GM23338 (cell line): ENCODE data around the gene ZSCAN25. TPM values are rescaled to one million over a fixed set of nuclear protein-coding genes. Genes with fewer than 3 reads are reported as not detected.

Source experiments
- ATAC-seq: fragments of 200-7000 bp; cut with Tn5 transposase; 3 replicates; pipeline ENCODE4 v1.9.1; 2020
- DNase-seq: peaks from one replicate; pipeline ENCODE4 v3.0.0-alpha.2; 2015; ENCODE audit warnings: low spot score
- H2AFZ ChIP-seq: fragments of 200-600 bp; sonication (generic); 2 replicates; pipeline ENCODE4 v1.8.0; 2016; ENCODE audit warnings: antibody characterized with exemption, mild to moderate bottlenecking, moderate library complexity
- H3F3A ChIP-seq: fragments of 200-600 bp; sonication (generic); replicated peaks from 2 replicates; pipeline ENCODE4 v1.8.0; 2017; ENCODE audit warnings: antibody characterized with exemption, mixed run types, low read depth
- H3K27ac ChIP-seq: fragments of 200-600 bp; sonication (generic); 2 replicates; pipeline ENCODE4 v1.6.1; 2016; ENCODE audit warnings: low read depth
- H3K27me3 ChIP-seq: fragments of 200-600 bp; sonication (generic); 2 replicates; pipeline ENCODE4 v1.8.0; 2016; ENCODE audit warnings: mild to moderate bottlenecking, mixed run types, moderate library complexity; ENCODE audit not compliant: insufficient read depth
- H3K36me3 ChIP-seq: fragments of 200-600 bp; sonication (generic); 2 replicates; pipeline ENCODE4 v1.8.0; 2016; ENCODE audit warnings: mild to moderate bottlenecking; ENCODE audit not compliant: insufficient read depth
- H3K4me1 ChIP-seq: fragments of 200-600 bp; sonication (generic); 2 replicates; pipeline ENCODE4 v1.8.0; 2016; ENCODE audit warnings: mild to moderate bottlenecking, moderate library complexity; ENCODE audit not compliant: insufficient read depth
- H3K4me2 ChIP-seq: fragments of 200-600 bp; sonication (generic); 2 replicates; pipeline ENCODE4 v1.7.1; 2017; ENCODE audit warnings: mixed run types
- H3K4me3 ChIP-seq: fragments of 200-600 bp; sonication (generic); 2 replicates; pipeline ENCODE4 v1.6.1; 2016; ENCODE audit warnings: mixed run types
- H3K79me2 ChIP-seq: fragments of 200-600 bp; sonication (generic); replicated peaks from 2 replicates; pipeline ENCODE4 v1.8.0; 2017; ENCODE audit warnings: mild to moderate bottlenecking; ENCODE audit not compliant: insufficient read depth
- H3K9me2 ChIP-seq: fragments of 200-600 bp; sonication (generic); 2 replicates; pipeline ENCODE4 v1.8.0; 2017; ENCODE audit not compliant: insufficient read depth
- H4K20me1 ChIP-seq: fragments of 200-600 bp; sonication (generic); replicated peaks from 2 replicates; pipeline ENCODE4 v1.8.0; 2017; ENCODE audit warnings: mild to moderate bottlenecking; ENCODE audit not compliant: insufficient read depth
- H3K27ac Mint-ChIP-seq: 2 replicates; pipeline ENCODE4 v1.8.0; 2020; ENCODE audit warnings: inconsistent platforms, mild to moderate bottlenecking, moderate library complexity, mixed read lengths
- H3K27me3 Mint-ChIP-seq: 3 replicates; pipeline ENCODE4 v1.8.0; 2022; ENCODE audit warnings: low read depth, mild to moderate bottlenecking, moderate library complexity, mixed read lengths, inconsistent platforms; ENCODE audit not compliant: insufficient read depth, poor library complexity
- H3K36me3 Mint-ChIP-seq: 3 replicates; pipeline ENCODE4 v1.8.0; 2021; ENCODE audit warnings: low read depth, mild to moderate bottlenecking, inconsistent platforms, moderate library complexity, mixed read lengths
- H3K4me1 Mint-ChIP-seq: 3 replicates; pipeline ENCODE4 v1.8.0; 2020; ENCODE audit warnings: mild to moderate bottlenecking, inconsistent platforms, mixed read lengths
- H3K4me3 Mint-ChIP-seq: 3 replicates; pipeline ENCODE4 v1.8.0; 2021; ENCODE audit warnings: moderate library complexity, mild to moderate bottlenecking, inconsistent platforms, mixed read lengths
- H3K9me3 Mint-ChIP-seq: 3 replicates; pipeline ENCODE4 v1.8.0; 2020; ENCODE audit warnings: moderate library complexity, mild to moderate bottlenecking, inconsistent platforms, mixed read lengths
- CREB1 ChIP-seq: fragments of 250-450 bp; sonication (Bioruptor Pico); IDR thresholded peaks from 2 replicates; pipeline ENCODE4 v1.5.0; 2020; ENCODE audit warnings: low read depth, mild to moderate bottlenecking, moderate library complexity
- EZH2 ChIP-seq: fragments of 200-600 bp; sonication (generic); IDR thresholded peaks from one replicate; pipeline ENCODE4 v1.8.0; 2017; ENCODE audit warnings: antibody characterized with exemption, mild to moderate bottlenecking, low read depth; ENCODE audit not compliant: unreplicated experiment
- EZH2phosphoT487 ChIP-seq: fragments of 200-600 bp; sonication (generic); IDR thresholded peaks from one replicate; pipeline ENCODE4 v1.8.1; 2018; ENCODE audit warnings: antibody characterized with exemption; ENCODE audit not compliant: unreplicated experiment
- JUNB ChIP-seq: IDR thresholded peaks from one replicate; pipeline ENCODE4 v1.6.1; 2016; ENCODE audit warnings: antibody characterized with exemption; ENCODE audit not compliant: unreplicated experiment
- NANOG ChIP-seq: IDR thresholded peaks from 2 replicates; pipeline ENCODE4 v1.6.1; 2016; ENCODE audit warnings: antibody characterized with exemption, borderline replicate concordance
- POLR2AphosphoS5 ChIP-seq: IDR thresholded peaks from 2 replicates; pipeline ENCODE4 v1.6.1; 2016; ENCODE audit warnings: antibody characterized with exemption, low read depth
- STAT1 ChIP-seq: IDR thresholded peaks from one replicate; pipeline ENCODE4 v1.6.1; 2016; ENCODE audit warnings: antibody characterized with exemption; ENCODE audit not compliant: unreplicated experiment
- ZNF114 ChIP-seq: fragments of 250-450 bp; sonication (Bioruptor Pico); IDR thresholded peaks from 2 replicates; pipeline ENCODE4 v1.5.0; 2020; ENCODE audit warnings: mild to moderate bottlenecking, moderate library complexity
- ZNF331 ChIP-seq: fragments of 250-450 bp; sonication (Bioruptor Pico); IDR thresholded peaks from 2 replicates; pipeline ENCODE4 v1.5.0; 2020; ENCODE audit warnings: low read depth, mild to moderate bottlenecking, moderate library complexity
- polyA plus RNA-seq: library from polyadenylated mRNA; unstranded; fragments of >200 nt; fragmentation: Nextera tagmentation; extraction: Ambion mirVana; gene quantifications from 2 replicates; pipeline ENCODE4 v1.2.1, GENCODE V29; 2016
- total RNA-seq: library from RNA; depleted of rRNA; stranded (reverse); fragments of >200 nt; shearing (Covaris generic); gene quantifications from 2 replicates; pipeline ENCODE4 v1.2.3, GENCODE V29; 2014
- TF ChIP-seq, protein P1 (sequence below): IDR thresholded peaks from one replicate; pipeline ENCODE4 v1.6.1; 2018; ENCODE audit warnings: antibody characterized with exemption; ENCODE audit not compliant: unreplicated experiment
- TF ChIP-seq, protein P2 (sequence below): IDR thresholded peaks from 2 replicates; pipeline ENCODE4 v1.6.1; 2016; ENCODE audit warnings: antibody characterized with exemption
- TF ChIP-seq, protein P3 (sequence below), 2 experiments: fragments of 200-600 bp in 1 of 2; sonication (generic) in 1 of 2; conservative IDR thresholded peaks; 2 replicates each; pipeline versions ENCODE4 v1.5.1 to v1.6.1; 2016 to 2017; ENCODE audit warnings: antibody characterized with exemption in 2 of 2, low read depth in 2 of 2, mild to moderate bottlenecking in 2 of 2, moderate library complexity in 1 of 2
- TF ChIP-seq, protein P4 (sequence below): fragments of 250-450 bp; sonication (Bioruptor Pico); IDR thresholded peaks from 2 replicates; pipeline ENCODE4 v1.5.0; 2020; ENCODE audit warnings: mild to moderate bottlenecking, moderate library complexity

ZSCAN25 gene
- total and polyA plus RNA-seq, 2 experiments from 2014 or later = 4.8 to 17.5 TPM

DNA sequence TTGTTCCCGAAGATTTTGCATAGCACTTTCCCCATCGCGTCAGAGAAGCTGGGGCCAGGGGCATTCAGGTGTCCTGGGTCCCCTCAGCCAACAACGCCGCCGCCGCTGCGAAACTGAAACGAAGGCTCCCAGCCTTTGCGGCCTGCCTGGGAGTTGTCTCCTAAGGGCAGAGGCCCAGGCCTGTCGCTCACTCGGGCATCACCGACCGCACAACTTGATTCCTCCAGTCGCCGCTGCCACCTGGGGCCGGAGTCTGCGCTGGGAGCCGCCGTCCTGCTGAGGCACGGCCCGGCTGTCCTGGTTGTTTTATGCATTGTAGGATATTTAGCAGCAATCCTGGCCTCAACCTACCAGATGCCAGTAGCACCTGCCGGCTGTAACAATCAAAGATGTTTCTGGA, 22.0 kb downstream of the ZSCAN25 start:
- Histone ChIP-seq H3K36me3 (no peaks in the 10 kb centered on the region), H3K4me3 (no peak overlapping the region), H3K9me2 (peaks cover 7% of the 10 kb centered on the region; the same call in 1 of the 2 replicates), H3K27me3 (no peaks in the 10 kb centered on the region), H3K4me1 (peaks cover 11% of the 10 kb centered on the region), H4K20me1 (peaks cover 3% of the 10 kb centered on the region; the same call in 1 of the 2 replicates), H3K27ac (no peak overlapping the region), H3F3A (0 out of 2 replicates have a peak, but pooled peaks cover 7% of the 10 kb centered on the region), H2AFZ (no peak overlapping the region), H3K79me2 (no peaks in the 10 kb centered on the region), H3K4me2 (peak overlapping the region; percentile 51; the same call in 1 of the 2 replicates)
- DNase-seq (no peak), ATAC-seq (peak; percentile 56)
- no peaks in the 10 kb centered on the region for H3K9me3 Mint-ChIP-seq
- peaks cover 5% of the 10 kb centered on the region for H3K27me3 Mint-ChIP-seq
- no peak overlapping the region; the same call in 2 of the 3 replicates for H3K4me3 Mint-ChIP-seq
- 0 out of 2 replicates have a peak overlapping the region, but pooled peaks have one; percentile 42 for H3K27ac Mint-ChIP-seq
- TF ChIP-seq, protein P1, sequence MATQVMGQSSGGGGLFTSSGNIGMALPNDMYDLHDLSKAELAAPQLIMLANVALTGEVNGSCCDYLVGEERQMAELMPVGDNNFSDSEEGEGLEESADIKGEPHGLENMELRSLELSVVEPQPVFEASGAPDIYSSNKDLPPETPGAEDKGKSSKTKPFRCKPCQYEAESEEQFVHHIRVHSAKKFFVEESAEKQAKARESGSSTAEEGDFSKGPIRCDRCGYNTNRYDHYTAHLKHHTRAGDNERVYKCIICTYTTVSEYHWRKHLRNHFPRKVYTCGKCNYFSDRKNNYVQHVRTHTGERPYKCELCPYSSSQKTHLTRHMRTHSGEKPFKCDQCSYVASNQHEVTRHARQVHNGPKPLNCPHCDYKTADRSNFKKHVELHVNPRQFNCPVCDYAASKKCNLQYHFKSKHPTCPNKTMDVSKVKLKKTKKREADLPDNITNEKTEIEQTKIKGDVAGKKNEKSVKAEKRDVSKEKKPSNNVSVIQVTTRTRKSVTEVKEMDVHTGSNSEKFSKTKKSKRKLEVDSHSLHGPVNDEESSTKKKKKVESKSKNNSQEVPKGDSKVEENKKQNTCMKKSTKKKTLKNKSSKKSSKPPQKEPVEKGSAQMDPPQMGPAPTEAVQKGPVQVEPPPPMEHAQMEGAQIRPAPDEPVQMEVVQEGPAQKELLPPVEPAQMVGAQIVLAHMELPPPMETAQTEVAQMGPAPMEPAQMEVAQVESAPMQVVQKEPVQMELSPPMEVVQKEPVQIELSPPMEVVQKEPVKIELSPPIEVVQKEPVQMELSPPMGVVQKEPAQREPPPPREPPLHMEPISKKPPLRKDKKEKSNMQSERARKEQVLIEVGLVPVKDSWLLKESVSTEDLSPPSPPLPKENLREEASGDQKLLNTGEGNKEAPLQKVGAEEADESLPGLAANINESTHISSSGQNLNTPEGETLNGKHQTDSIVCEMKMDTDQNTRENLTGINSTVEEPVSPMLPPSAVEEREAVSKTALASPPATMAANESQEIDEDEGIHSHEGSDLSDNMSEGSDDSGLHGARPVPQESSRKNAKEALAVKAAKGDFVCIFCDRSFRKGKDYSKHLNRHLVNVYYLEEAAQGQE = no peak
- TF ChIP-seq ZNF114 (CRISPR knock-in tag) (no peak), EZH2phosphoT487 (no peak), EZH2 (no peak), ZNF331 (no peak), POLR2AphosphoS5 (no peak), JUNB (no peak), CREB1 (no peak), NANOG (no peak), STAT1 (no peak)
- TF ChIP-seq, protein P2, sequence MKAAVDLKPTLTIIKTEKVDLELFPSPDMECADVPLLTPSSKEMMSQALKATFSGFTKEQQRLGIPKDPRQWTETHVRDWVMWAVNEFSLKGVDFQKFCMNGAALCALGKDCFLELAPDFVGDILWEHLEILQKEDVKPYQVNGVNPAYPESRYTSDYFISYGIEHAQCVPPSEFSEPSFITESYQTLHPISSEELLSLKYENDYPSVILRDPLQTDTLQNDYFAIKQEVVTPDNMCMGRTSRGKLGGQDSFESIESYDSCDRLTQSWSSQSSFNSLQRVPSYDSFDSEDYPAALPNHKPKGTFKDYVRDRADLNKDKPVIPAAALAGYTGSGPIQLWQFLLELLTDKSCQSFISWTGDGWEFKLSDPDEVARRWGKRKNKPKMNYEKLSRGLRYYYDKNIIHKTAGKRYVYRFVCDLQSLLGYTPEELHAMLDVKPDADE = no peak
- TF ChIP-seq, protein P3, sequence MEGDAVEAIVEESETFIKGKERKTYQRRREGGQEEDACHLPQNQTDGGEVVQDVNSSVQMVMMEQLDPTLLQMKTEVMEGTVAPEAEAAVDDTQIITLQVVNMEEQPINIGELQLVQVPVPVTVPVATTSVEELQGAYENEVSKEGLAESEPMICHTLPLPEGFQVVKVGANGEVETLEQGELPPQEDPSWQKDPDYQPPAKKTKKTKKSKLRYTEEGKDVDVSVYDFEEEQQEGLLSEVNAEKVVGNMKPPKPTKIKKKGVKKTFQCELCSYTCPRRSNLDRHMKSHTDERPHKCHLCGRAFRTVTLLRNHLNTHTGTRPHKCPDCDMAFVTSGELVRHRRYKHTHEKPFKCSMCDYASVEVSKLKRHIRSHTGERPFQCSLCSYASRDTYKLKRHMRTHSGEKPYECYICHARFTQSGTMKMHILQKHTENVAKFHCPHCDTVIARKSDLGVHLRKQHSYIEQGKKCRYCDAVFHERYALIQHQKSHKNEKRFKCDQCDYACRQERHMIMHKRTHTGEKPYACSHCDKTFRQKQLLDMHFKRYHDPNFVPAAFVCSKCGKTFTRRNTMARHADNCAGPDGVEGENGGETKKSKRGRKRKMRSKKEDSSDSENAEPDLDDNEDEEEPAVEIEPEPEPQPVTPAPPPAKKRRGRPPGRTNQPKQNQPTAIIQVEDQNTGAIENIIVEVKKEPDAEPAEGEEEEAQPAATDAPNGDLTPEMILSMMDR (conservative IDR thresholded peaks at IDR 0.05; ENCODE audit: low read depth in 2 of 2) = no peak
- TF ChIP-seq, protein P4, sequence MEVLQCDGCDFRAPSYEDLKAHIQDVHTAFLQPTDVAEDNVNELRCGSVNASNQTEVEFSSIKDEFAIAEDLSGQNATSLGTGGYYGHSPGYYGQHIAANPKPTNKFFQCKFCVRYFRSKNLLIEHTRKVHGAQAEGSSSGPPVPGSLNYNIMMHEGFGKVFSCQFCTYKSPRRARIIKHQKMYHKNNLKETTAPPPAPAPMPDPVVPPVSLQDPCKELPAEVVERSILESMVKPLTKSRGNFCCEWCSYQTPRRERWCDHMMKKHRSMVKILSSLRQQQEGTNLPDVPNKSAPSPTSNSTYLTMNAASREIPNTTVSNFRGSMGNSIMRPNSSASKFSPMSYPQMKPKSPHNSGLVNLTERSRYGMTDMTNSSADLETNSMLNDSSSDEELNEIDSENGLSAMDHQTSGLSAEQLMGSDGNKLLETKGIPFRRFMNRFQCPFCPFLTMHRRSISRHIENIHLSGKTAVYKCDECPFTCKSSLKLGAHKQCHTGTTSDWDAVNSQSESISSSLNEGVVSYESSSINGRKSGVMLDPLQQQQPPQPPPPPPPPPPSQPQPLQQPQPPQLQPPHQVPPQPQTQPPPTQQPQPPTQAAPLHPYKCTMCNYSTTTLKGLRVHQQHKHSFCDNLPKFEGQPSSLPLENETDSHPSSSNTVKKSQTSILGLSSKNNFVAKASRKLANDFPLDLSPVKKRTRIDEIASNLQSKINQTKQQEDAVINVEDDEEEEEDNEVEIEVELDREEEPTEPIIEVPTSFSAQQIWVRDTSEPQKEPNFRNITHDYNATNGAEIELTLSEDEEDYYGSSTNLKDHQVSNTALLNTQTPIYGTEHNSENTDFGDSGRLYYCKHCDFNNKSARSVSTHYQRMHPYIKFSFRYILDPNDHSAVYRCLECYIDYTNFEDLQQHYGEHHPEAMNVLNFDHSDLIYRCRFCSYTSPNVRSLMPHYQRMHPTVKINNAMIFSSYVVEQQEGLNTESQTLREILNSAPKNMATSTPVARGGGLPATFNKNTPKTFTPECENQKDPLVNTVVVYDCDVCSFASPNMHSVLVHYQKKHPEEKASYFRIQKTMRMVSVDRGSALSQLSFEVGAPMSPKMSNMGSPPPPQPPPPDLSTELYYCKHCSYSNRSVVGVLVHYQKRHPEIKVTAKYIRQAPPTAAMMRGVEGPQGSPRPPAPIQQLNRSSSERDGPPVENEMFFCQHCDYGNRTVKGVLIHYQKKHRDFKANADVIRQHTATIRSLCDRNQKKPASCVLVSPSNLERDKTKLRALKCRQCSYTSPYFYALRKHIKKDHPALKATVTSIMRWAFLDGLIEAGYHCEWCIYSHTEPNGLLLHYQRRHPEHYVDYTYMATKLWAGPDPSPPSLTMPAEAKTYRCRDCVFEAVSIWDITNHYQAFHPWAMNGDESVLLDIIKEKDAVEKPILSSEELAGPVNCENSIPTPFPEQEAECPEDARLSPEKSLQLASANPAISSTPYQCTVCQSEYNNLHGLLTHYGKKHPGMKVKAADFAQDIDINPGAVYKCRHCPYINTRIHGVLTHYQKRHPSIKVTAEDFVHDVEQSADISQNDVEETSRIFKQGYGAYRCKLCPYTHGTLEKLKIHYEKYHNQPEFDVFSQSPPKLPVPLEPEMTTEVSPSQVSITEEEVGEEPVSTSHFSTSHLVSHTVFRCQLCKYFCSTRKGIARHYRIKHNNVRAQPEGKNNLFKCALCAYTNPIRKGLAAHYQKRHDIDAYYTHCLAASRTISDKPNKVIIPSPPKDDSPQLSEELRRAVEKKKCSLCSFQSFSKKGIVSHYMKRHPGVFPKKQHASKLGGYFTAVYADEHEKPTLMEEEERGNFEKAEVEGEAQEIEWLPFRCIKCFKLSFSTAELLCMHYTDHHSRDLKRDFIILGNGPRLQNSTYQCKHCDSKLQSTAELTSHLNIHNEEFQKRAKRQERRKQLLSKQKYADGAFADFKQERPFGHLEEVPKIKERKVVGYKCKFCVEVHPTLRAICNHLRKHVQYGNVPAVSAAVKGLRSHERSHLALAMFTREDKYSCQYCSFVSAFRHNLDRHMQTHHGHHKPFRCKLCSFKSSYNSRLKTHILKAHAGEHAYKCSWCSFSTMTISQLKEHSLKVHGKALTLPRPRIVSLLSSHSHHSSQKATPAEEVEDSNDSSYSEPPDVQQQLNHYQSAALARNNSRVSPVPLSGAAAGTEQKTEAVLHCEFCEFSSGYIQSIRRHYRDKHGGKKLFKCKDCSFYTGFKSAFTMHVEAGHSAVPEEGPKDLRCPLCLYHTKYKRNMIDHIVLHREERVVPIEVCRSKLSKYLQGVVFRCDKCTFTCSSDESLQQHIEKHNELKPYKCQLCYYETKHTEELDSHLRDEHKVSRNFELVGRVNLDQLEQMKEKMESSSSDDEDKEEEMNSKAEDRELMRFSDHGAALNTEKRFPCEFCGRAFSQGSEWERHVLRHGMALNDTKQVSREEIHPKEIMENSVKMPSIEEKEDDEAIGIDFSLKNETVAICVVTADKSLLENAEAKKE (CRISPR knock-in tag) = no peak
- peaks cover 2% of the 10 kb centered on the region; the same call in 2 of the 3 replicates for H3K36me3 Mint-ChIP-seq
- peaks cover 22% of the 10 kb centered on the region for H3K4me1 Mint-ChIP-seq
